HL-60 (cell line): ENCODE results near the gene IGSF9.

Experiments
- CTCF ChIP-seq: IDR thresholded peaks from one replicate; pipeline ENCODE4 v1.5.1; 2011; ENCODE audit warnings: low read length, control low read depth, inconsistent platforms; ENCODE audit not compliant: insufficient read depth
- GABPA ChIP-seq: IDR thresholded peaks from 2 replicates; pipeline ENCODE4 v1.6.1; 2012; ENCODE audit warnings: low read depth
- REST ChIP-seq: IDR thresholded peaks from 2 replicates; pipeline ENCODE4 v1.6.1; 2012; ENCODE audit warnings: low read depth; ENCODE audit not compliant: insufficient replicate concordance

- TF ChIP-seq CTCF (no peak), GABPA (no peak), REST (no peak)
Measured at GRCh38 chr1:159889202-159889601, 56.2 kb downstream of the IGSF9 start.
